ENCODE measurements around the gene MASP1.

DNA sequence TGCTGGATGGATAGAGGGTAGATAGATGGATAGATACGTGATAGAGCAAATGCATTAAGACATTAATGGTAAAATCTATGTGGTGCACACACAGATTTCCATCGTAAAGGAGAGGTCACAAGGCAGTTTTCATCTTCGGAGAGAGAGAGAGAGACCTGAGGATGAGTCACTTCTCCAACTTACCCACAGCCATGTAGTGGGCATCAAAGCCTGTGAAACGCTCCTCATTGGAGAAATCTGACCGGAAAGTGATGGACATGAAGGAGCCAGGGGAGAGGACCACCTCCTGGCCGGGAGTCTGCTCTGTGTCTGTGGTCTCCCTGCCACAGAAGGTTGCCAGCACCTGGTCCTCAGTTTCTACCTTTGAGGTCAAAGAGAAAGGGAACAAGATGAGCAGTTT is 29.2 kb downstream of the MASP1 start:
- TF ChIP-seq, protein P1, sequence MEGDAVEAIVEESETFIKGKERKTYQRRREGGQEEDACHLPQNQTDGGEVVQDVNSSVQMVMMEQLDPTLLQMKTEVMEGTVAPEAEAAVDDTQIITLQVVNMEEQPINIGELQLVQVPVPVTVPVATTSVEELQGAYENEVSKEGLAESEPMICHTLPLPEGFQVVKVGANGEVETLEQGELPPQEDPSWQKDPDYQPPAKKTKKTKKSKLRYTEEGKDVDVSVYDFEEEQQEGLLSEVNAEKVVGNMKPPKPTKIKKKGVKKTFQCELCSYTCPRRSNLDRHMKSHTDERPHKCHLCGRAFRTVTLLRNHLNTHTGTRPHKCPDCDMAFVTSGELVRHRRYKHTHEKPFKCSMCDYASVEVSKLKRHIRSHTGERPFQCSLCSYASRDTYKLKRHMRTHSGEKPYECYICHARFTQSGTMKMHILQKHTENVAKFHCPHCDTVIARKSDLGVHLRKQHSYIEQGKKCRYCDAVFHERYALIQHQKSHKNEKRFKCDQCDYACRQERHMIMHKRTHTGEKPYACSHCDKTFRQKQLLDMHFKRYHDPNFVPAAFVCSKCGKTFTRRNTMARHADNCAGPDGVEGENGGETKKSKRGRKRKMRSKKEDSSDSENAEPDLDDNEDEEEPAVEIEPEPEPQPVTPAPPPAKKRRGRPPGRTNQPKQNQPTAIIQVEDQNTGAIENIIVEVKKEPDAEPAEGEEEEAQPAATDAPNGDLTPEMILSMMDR (IDR thresholded peaks at IDR 0.05) = no peak
- no peak for TF ChIP-seq POLR2A (IDR thresholded peaks at IDR 0.05)
